Choroid plexus epithelial cell (primary cell): ENCODE measurements around the gene RDH8.

Source experiments
- DNase-seq: peaks from one replicate; pipeline ENCODE4 v3.0.0-alpha.2; 2010; ENCODE audit warnings: low read depth
- H3K4me3 ChIP-seq: 2 replicates; pipeline ENCODE4 v1.5.1; 2011; ENCODE audit warnings: low read depth, mild to moderate bottlenecking, control low read depth, low read length, moderate library complexity
- TF ChIP-seq, protein P1 (sequence below): conservative IDR thresholded peaks from 2 replicates; pipeline ENCODE4 v1.5.1; 2011; ENCODE audit warnings: low read depth, mild to moderate bottlenecking, control low read depth, inconsistent platforms, low read length, moderate library complexity

RDH8 gene, protein sequence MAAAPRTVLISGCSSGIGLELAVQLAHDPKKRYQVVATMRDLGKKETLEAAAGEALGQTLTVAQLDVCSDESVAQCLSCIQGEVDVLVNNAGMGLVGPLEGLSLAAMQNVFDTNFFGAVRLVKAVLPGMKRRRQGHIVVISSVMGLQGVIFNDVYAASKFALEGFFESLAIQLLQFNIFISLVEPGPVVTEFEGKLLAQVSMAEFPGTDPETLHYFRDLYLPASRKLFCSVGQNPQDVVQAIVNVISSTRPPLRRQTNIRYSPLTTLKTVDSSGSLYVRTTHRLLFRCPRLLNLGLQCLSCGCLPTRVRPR

DNA sequence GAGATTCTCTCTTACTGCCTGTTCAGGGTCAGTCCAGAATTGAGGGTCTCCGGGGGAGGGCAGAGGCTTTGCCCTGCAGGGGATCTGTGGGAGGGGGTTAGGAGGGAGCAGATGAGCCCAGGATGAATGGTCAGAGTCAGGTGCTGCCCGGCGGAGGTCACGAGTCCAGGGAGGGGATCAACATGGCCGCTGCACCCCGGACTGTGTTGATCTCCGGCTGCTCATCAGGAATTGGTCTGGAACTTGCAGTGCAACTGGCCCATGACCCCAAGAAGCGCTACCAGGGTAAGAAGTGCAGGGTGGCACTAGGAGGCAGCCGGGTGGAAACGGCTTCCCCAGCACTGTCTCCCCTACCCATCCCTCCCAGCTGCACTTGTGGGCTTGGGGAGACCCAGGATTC is at the start of gene RDH8:
RDH8 (plus strand) TSS at position 168 of the 400 bp plus-strand sequence; CDS start at position 183, 15 bp downstream.
- no peak for DNase-seq
- H3K4me3 ChIP-seq = no peak within 1 kb of the TSS
- TF ChIP-seq, protein P1, sequence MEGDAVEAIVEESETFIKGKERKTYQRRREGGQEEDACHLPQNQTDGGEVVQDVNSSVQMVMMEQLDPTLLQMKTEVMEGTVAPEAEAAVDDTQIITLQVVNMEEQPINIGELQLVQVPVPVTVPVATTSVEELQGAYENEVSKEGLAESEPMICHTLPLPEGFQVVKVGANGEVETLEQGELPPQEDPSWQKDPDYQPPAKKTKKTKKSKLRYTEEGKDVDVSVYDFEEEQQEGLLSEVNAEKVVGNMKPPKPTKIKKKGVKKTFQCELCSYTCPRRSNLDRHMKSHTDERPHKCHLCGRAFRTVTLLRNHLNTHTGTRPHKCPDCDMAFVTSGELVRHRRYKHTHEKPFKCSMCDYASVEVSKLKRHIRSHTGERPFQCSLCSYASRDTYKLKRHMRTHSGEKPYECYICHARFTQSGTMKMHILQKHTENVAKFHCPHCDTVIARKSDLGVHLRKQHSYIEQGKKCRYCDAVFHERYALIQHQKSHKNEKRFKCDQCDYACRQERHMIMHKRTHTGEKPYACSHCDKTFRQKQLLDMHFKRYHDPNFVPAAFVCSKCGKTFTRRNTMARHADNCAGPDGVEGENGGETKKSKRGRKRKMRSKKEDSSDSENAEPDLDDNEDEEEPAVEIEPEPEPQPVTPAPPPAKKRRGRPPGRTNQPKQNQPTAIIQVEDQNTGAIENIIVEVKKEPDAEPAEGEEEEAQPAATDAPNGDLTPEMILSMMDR = no peak

DNA sequence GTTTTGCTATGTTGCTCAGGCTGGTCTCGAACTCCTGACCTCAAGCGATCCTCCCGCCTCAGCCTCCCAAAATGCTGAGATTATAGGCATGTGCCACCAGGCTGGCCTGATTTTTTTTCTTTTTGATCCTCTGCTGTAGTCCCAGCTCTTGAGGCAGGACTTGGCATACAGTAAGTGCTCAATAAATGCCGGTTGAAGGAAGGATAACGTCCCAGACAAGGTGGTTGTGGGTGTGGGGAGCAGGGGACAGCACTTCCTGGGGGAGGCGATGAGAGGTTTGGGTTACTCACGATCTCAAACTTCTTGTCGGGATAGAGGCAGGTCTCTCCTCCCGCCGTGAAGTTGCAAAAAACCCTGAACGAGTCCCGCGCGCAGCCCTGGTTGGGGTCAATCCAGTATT is 47.3 kb upstream of the RDH8 start:
- DNase-seq = no peak
- TF ChIP-seq, protein P1 = no peak
- H3K4me3 ChIP-seq = no peak overlapping the region

DNA sequence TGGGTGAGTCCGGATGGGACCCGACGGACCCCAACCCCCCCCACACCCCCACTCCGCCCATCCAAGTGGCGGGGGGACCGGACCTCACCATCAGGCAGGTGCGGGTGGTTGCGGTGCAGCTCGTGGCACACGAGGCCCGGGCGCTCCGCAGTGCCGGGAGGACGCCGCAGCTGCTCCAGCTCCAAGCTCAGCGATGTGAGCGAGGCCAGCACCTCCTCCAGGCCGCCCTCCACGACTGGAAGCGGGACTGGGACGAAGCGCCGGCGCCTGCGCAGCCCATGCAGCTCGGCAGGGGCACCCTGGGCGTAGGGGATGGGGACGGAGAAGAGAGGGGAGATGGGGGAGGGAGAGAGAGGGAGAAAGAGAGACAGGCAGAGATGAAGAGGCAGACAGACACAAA is 46.8 kb upstream of the RDH8 start:
- H3K4me3 ChIP-seq = no peak overlapping the region
- no peak for DNase-seq
- TF ChIP-seq, protein P1 = no peak

DNA sequence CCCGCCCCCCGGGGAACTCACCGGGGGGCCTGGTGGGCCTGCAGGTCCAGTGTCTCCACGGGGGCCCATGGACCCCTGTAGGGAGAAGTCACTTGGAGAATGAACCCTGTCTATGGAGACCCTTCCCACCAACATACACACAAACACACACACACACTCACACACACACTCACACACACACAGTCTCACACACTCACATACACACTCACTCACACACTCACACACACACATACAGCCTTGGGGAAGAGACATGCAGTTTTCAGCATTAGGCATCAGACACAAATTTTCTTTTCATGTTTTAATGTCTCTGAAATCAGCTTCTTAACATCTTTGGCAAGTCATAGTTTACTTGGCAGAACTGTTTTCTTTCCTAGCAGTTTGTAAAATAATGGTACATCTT is 46.0 kb upstream of the RDH8 start:
- H3K4me3 ChIP-seq = no peak overlapping the region
- peak; percentile 34 for DNase-seq
- TF ChIP-seq, protein P1 = no peak

DNA sequence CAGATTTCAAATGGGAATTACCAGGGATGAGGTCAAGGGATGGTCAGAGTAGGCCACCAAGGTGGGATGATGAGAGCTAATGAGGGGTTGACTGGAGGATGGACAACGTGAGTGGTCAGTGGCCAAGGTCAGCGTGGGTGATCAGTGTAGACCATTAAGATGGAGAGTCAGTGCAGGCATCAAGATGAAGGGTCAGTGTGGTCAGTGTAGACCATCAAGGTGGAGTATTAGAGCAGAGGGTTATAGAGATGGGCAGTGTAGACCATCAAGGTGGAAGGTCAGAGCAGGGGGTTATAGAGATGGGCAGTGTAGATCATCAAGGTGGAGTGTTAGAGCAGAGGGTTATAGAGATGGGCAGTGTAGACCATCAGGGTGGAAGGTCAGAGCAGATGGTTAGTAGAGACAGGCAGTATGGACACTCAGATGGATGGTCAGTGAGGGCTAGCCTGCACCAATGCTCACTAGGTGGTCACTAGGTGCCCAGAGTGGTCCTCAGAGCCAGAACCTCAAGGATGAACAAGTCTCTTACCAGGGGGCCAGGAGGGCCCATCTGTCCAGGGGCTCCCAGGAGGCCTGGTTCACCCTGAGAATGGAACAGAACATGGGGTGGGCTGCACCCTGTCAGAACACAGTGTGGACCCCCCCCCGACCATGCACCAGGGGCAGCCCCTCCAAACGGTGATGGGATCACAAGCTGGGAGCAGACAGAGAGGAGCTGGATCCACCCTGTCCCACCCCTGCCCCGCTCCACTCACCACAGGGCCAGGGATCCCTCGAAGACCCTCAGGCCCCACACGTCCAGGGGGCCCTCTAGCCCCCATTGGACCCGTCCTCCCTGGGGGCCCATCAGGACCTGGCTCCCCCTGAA is 44.2 kb upstream of the RDH8 start:
- DNase-seq = no peak
- TF ChIP-seq, protein P1 = no peak
- no peak overlapping the region for H3K4me3 ChIP-seq

DNA sequence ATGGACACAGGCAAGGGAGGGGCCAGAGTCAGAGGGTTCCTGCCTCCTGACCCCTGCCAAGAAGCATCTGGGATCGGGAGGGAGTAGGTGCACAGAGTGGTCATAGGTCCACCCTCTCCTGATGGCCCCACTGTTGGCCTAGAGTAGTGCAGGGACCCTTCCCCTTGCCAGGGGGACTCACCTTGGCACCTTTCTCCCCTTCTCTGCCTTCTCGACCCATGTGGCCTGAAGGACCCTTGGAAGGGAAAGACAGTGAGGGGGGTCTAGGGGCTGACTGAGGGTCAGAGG is 43.7 kb upstream of the RDH8 start:
- no peak overlapping the region for H3K4me3 ChIP-seq
- TF ChIP-seq, protein P1 = no peak
- no peak for DNase-seq
